Measurements from ENCODE around the gene GALNT18.

The GALNT18 gene

DNA sequence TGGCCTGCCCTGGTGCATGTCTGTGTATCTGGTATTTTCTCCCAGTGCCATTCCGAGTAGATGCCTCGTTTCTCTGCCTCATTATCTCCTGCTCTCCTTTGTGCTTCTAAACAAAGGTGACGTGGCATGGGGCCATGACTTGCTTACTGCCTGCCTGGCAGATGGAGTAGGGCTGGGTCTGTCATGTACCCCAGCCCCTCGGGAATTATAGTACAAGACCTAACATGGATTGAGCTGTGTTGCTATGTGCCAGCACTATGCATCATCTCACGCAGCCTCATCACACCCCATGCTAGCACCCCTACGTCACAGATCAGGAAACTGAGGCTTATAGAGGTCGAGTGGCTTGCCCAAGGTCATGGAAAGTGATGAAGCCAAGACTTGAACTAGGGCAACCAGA, 88.1 kb downstream of the GALNT18 start:
- no peak overlapping the region for H3K4me3 ChIP-seq (replicated peaks; ENCODE audit: low read depth, low read length)
- DNase-seq (ENCODE audit: extremely low read depth, low read depth) = no peak
- TF ChIP-seq, protein P1, sequence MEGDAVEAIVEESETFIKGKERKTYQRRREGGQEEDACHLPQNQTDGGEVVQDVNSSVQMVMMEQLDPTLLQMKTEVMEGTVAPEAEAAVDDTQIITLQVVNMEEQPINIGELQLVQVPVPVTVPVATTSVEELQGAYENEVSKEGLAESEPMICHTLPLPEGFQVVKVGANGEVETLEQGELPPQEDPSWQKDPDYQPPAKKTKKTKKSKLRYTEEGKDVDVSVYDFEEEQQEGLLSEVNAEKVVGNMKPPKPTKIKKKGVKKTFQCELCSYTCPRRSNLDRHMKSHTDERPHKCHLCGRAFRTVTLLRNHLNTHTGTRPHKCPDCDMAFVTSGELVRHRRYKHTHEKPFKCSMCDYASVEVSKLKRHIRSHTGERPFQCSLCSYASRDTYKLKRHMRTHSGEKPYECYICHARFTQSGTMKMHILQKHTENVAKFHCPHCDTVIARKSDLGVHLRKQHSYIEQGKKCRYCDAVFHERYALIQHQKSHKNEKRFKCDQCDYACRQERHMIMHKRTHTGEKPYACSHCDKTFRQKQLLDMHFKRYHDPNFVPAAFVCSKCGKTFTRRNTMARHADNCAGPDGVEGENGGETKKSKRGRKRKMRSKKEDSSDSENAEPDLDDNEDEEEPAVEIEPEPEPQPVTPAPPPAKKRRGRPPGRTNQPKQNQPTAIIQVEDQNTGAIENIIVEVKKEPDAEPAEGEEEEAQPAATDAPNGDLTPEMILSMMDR (IDR thresholded peaks at IDR 0.05; ENCODE audit: low read depth, low read length, missing control alignments) = no peak

DNA sequence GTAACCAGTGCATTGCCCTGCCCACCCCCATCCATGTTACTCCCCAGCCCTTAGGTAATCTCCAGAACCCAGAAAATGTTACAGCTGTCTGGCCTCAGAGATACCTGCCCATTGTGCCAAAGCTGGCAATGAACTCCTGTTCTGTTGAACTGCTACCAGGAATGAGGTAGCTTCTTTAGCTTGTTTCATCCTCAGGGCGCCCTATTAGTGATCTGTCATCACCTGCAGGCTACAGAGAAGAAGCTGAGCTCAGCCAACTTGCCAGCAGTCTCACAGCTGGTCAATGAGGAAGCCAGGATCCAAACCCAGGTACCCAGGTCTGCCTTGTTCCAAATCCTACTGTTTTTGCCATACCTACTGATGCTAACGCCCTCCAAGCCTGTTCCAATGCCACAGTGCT, 88.7 kb downstream of the GALNT18 start:
- no peak for DNase-seq (ENCODE audit: extremely low read depth, low read depth)
- TF ChIP-seq, protein P1 (IDR thresholded peaks at IDR 0.05; ENCODE audit: low read depth, low read length, missing control alignments) = no peak
- no peak overlapping the region for H3K4me3 ChIP-seq (replicated peaks; ENCODE audit: low read depth, low read length)

DNA sequence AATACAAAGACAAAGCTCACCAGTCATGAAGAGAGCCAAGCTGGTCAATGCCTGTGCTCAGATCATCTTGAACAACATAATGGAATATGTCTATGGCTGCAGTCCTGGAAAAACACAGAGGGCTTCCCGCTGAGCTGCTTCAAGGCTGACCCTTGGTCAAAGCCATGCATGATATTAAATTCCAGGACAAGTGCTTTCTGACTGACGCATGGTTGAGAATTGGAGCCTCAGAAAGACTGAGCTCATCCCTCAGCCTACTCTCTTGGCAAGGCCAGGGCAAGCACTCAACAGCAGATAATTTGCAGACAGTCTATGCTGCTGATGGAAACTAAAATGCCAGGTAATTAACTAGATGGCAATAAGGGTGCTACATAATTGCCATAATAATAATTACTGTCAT, 89.2 kb downstream of the GALNT18 start:
- no peak overlapping the region for H3K4me3 ChIP-seq (replicated peaks; ENCODE audit: low read depth, low read length)
- DNase-seq (ENCODE audit: extremely low read depth, low read depth) = no peak
- TF ChIP-seq, protein P1 (IDR thresholded peaks at IDR 0.05; ENCODE audit: low read depth, low read length, missing control alignments) = no peak

DNA sequence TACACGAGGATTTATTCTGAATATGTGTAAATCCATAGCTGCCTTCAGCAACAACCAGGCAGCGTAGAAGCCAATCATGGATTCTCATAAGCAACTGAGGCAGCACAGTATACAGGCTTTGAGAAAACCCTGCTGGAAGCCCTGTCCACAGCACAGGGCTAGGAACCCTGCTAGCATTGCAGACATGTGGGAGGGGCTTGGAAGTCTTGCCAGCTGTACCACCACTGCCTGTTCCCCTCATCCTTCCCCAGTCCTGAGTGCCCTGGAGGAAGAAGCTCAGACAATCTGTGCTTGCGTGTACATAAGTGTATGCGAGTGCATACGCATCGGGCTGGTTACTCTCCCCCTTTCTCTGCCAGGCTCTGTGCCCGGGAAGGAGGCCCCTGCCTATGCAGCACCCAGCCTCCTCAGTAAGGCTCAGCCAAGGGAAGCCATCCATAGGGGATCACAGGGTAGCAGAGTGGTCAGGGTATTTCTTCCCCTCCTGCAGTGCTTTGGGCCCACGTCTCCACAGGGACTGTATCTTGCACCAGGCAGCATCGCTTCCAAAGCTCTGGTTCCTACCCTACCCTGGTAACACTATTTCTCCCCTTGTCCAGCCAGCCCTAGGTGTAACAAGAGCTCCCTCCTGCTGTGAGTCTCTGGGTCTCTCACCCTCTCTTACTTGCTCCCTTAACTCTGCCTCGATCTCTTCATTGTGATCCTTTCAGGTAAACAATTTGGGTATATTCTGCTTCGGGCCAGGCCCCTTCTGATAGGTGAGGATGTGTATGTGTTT, 90.5 kb downstream of the GALNT18 start:
- DNase-seq (ENCODE audit: extremely low read depth, low read depth) = no peak
- TF ChIP-seq, protein P1 (IDR thresholded peaks at IDR 0.05; ENCODE audit: low read depth, low read length, missing control alignments) = no peak

DNA sequence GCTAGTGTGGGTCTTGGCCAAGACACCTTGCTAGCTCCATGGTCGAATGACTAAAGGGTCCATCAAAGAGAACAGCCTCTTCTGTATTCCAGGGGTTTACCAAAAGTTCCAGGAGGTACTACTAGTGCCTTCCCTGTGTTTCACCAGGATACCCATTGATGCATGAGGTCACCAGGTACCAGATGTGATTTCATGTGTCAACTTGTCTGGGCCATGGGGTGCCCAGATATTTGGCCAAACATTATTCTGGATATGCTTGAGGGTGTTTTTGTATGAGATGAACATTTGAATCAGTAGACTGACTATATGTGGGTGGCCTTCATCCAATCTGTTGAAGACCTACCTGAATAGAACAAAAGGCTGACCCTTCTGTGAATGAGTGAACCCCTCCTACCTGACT, 92.8 kb downstream of the GALNT18 start:
- DNase-seq (ENCODE audit: extremely low read depth, low read depth) = no peak
- TF ChIP-seq, protein P1 (IDR thresholded peaks at IDR 0.05; ENCODE audit: low read depth, low read length, missing control alignments) = no peak
- H3K4me3 ChIP-seq (replicated peaks; ENCODE audit: low read depth, low read length) = no peak overlapping the region

More for the DNA sequence above, 90.5 kb downstream of the GALNT18 start:
- H3K4me3 ChIP-seq (replicated peaks; ENCODE audit: low read depth, low read length) = no peak overlapping the region

DNA sequence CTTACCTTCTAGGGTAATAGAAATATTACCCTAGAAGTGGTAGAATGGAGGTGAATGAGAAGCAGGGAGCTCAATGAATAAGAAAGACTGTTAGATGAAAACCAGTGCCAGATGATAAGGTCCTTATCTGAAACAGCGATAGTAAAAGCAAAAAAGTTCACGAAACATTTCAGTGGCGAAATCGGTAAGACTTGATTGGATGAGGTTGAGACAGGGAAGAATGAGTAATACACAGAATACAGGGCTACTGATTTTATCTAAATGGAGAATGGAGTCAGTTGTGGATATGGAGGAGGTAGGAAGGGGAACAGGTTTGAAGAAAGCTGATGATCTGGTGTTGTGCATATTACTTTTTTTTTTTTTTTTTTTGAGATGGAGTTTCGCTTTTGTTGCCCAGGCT, 96.5 kb downstream of the GALNT18 start:
- no peak for DNase-seq (ENCODE audit: extremely low read depth, low read depth)

More for the DNA sequence above, 96.5 kb downstream of the GALNT18 start:
- no peak overlapping the region for H3K4me3 ChIP-seq (replicated peaks; ENCODE audit: low read depth, low read length)
- TF ChIP-seq, protein P1 (IDR thresholded peaks at IDR 0.05; ENCODE audit: low read depth, low read length, missing control alignments) = no peak

Data from HFF-Myc (cell line).